ENCODE data around the gene TMEM151A. TPM values are rescaled to one million over a fixed set of nuclear protein-coding genes. Genes with fewer than 3 reads are reported as not detected.
A peak's percentile ranks its signal among the peaks of the same experiment; 100 is the strongest.

TMEM151A gene
- total RNA-seq, 1 donor from 2014 or later: 19.2 TPM

- Mint-ChIP-seq H3K36me3 (ENCODE audit: unreplicated experiment) (peaks cover 8% of the 10 kb centered on the region), H3K4me3 (ENCODE audit: unreplicated experiment) (no peak overlapping the region), H3K27ac (ENCODE audit: unreplicated experiment) (no peak overlapping the region), H3K9me3 (ENCODE audit: unreplicated experiment) (peaks cover 12% of the 10 kb centered on the region), H3K27me3 (ENCODE audit: unreplicated experiment) (peaks cover 9% of the 10 kb centered on the region), H3K4me1 (ENCODE audit: low read depth, unreplicated experiment) (peaks cover 14% of the 10 kb centered on the region)
- no peak for DNase-seq
- TF ChIP-seq CTCF (IDR thresholded peaks at IDR 0.05; ENCODE audit: partially characterized antibody, unreplicated experiment): no peak
Observed at GRCh38 chr11:66263231-66263630, 28.5 kb upstream of the TMEM151A start.

- TF ChIP-seq CTCF (IDR thresholded peaks at IDR 0.05; ENCODE audit: partially characterized antibody, unreplicated experiment): no peak
- Mint-ChIP-seq H3K9me3 (ENCODE audit: unreplicated experiment) (peaks cover 13% of the 10 kb centered on the region), H3K4me1 (ENCODE audit: low read depth, unreplicated experiment) (peaks cover 14% of the 10 kb centered on the region), H3K27ac (ENCODE audit: unreplicated experiment) (no peak overlapping the region), H3K27me3 (ENCODE audit: unreplicated experiment) (peaks cover 11% of the 10 kb centered on the region), H3K4me3 (ENCODE audit: unreplicated experiment) (no peak overlapping the region), H3K36me3 (ENCODE audit: unreplicated experiment) (peaks cover 8% of the 10 kb centered on the region)
- no peak for DNase-seq
Observed at GRCh38 chr11:66263785-66264184, 27.9 kb upstream of the TMEM151A start.

GRCh38 chr11:66264383-66264782 lies 27.3 kb upstream of the TMEM151A start:
- Mint-ChIP-seq H3K4me3 (ENCODE audit: unreplicated experiment) (no peak overlapping the region), H3K27me3 (ENCODE audit: unreplicated experiment) (peaks cover 17% of the 10 kb centered on the region), H3K9me3 (ENCODE audit: unreplicated experiment) (peaks cover 15% of the 10 kb centered on the region), H3K36me3 (ENCODE audit: unreplicated experiment) (peaks cover 4% of the 10 kb centered on the region), H3K27ac (ENCODE audit: unreplicated experiment) (no peak overlapping the region), H3K4me1 (ENCODE audit: low read depth, unreplicated experiment) (peaks cover 9% of the 10 kb centered on the region)
- TF ChIP-seq CTCF (IDR thresholded peaks at IDR 0.05; ENCODE audit: partially characterized antibody, unreplicated experiment): no peak
- DNase-seq: no peak

- H3K27me3 Mint-ChIP-seq (ENCODE audit: unreplicated experiment): peaks cover 14% of the 10 kb centered on the region
- no peak overlapping the region for H3K4me3 Mint-ChIP-seq (ENCODE audit: unreplicated experiment)
Observed at GRCh38 chr11:66264914-66265313, 26.8 kb upstream of the TMEM151A start.

More at GRCh38 chr11:66264914-66265313, 26.8 kb upstream of the TMEM151A start:
- H3K27ac Mint-ChIP-seq (ENCODE audit: unreplicated experiment): no peak overlapping the region
- peak; percentile 62 for TF ChIP-seq CTCF (IDR thresholded peaks at IDR 0.05; ENCODE audit: partially characterized antibody, unreplicated experiment)
- H3K4me1 Mint-ChIP-seq (ENCODE audit: low read depth, unreplicated experiment): peaks cover 4% of the 10 kb centered on the region
- H3K36me3 Mint-ChIP-seq (ENCODE audit: unreplicated experiment): no peaks in the 10 kb centered on the region
- peak; percentile 54 for DNase-seq
- H3K9me3 Mint-ChIP-seq (ENCODE audit: unreplicated experiment): peaks cover 13% of the 10 kb centered on the region

Data from glutamatergic neuron (in vitro differentiated cells).